IMR-90 (cell line): ENCODE measurements around the gene CROCC. TPM values are rescaled to one million over a fixed set of nuclear protein-coding genes. Genes with fewer than 3 reads are reported as not detected.
"Not testable (repeated sequence)": the region's sequence is repeated elsewhere in the genome, so short reads cannot be mapped to it uniquely, and the experiment has no call there.

Source experiments
- ATAC-seq: fragments of 200-7000 bp; cut with Tn5 transposase; 2 replicates; pipeline ENCODE4 v1.9.1; 2020; ENCODE audit warnings: low read depth, mild to moderate bottlenecking, moderate library complexity
- BruUV-seq: library from RNA; stranded (reverse); fragments of 400-500 nt; replicated peaks from 2 replicates; lab custom pipeline; 2021; lab: Mats Ljungman, UMichigan
- CTCF ChIA-PET: fragments of 300-600 bp; formaldehyde crosslinking; extraction: SDS; loops from one replicate; lab custom pipeline; 2021; ENCODE audit warnings: antibody characterized with exemption; lab: Yijun Ruan, JAX
- POLR2A ChIA-PET: fragments of 300-600 bp; sonication (Branson Sonifier 250); formaldehyde crosslinking; loops from one replicate; lab custom pipeline; 2022; ENCODE audit warnings: antibody characterized with exemption; ENCODE audit not compliant: unreplicated experiment; lab: Charles Lee
- DNase-seq: peaks from one replicate; pipeline ENCODE4 v3.0.0; 2013
- H2AFZ ChIP-seq: replicated peaks from 2 replicates; pipeline ENCODE3; 2013; ENCODE audit warnings: low read length, mild to moderate bottlenecking; ENCODE audit not compliant: poor library complexity
- H2AK5ac ChIP-seq: 2 replicates; pipeline ENCODE4 v1.6.1; 2013; ENCODE audit warnings: low read depth, low read length, inconsistent platforms
- H2AK9ac ChIP-seq: replicated peaks from 2 replicates; pipeline ENCODE3; 2013; ENCODE audit warnings: mild to moderate bottlenecking, low read depth, low read length, moderate library complexity; ENCODE audit not compliant: poor library complexity
- H2BK120ac ChIP-seq: 2 replicates; pipeline ENCODE4 v1.6.1; 2013; ENCODE audit warnings: low read depth, low read length, inconsistent platforms
- H2BK15ac ChIP-seq: 3 replicates; pipeline ENCODE4 v1.6.1; 2013; ENCODE audit warnings: low read depth, low read length, inconsistent platforms
- H2BK20ac ChIP-seq: 2 replicates; pipeline ENCODE4 v1.6.1; 2013; ENCODE audit warnings: low read depth, mild to moderate bottlenecking, inconsistent platforms, low read length, moderate library complexity
- H2BK5ac ChIP-seq: 2 replicates; pipeline ENCODE4 v1.6.1; 2013; ENCODE audit warnings: mild to moderate bottlenecking, low read depth, low read length, inconsistent platforms; ENCODE audit not compliant: poor library complexity, severe bottlenecking
- H3K14ac ChIP-seq: replicated peaks from 2 replicates; pipeline ENCODE4 v1.6.1; 2013; ENCODE audit warnings: low read depth, low read length, inconsistent platforms
- H3K18ac ChIP-seq: 2 replicates; pipeline ENCODE4 v1.6.1; 2013; ENCODE audit warnings: low read depth, low read length, control low read depth
- H3K23ac ChIP-seq: 2 replicates; pipeline ENCODE4 v1.6.1; 2013; ENCODE audit warnings: low read depth, low read length, inconsistent platforms
- H3K27ac ChIP-seq: 2 replicates; pipeline ENCODE4 v1.5.1; 2013; ENCODE audit warnings: mild to moderate bottlenecking, control low read depth, low read length; ENCODE audit not compliant: insufficient read depth
- H3K27me3 ChIP-seq: 2 replicates; pipeline ENCODE4 v1.6.1; 2013; ENCODE audit warnings: low read length; ENCODE audit not compliant: control insufficient read depth, insufficient read depth
- H3K36me3 ChIP-seq: 2 replicates; pipeline ENCODE4 v1.6.1; 2013; ENCODE audit warnings: low read length, mixed read lengths; ENCODE audit not compliant: control insufficient read depth, insufficient read depth
- H3K4ac ChIP-seq: 2 replicates; pipeline ENCODE4 v1.6.1; 2013; ENCODE audit warnings: low read depth, low read length, inconsistent platforms
- H3K4me1 ChIP-seq: 2 replicates; pipeline ENCODE4 v1.6.1; 2013; ENCODE audit warnings: low read length, mixed read lengths; ENCODE audit not compliant: control insufficient read depth, insufficient read depth
- H3K4me2 ChIP-seq: 2 replicates; pipeline ENCODE4 v1.6.1; 2013; ENCODE audit warnings: low read depth, mild to moderate bottlenecking, control low read depth, low read length, moderate library complexity
- H3K4me3 ChIP-seq: 2 replicates; pipeline ENCODE4 v1.5.1; 2013; ENCODE audit warnings: low read depth, mild to moderate bottlenecking, control low read depth, low read length, moderate library complexity; ENCODE audit not compliant: insufficient read depth
- H3K56ac ChIP-seq: 2 replicates; pipeline ENCODE4 v1.6.1; 2013; ENCODE audit warnings: low read length, inconsistent platforms; ENCODE audit not compliant: insufficient read depth; ENCODE audit errors: extremely low read depth
- H3K79me1 ChIP-seq, 2 experiments: 2 replicates each; pipeline ENCODE4 v1.6.1; 2013; ENCODE audit warnings: low read length in 2 of 2, inconsistent platforms in 1 of 2, low read depth in 1 of 2
- H3K9ac ChIP-seq: 2 replicates; pipeline ENCODE4 v1.6.1; 2013; ENCODE audit warnings: low read depth, low read length, control low read depth
- H3K9me1 ChIP-seq: 2 replicates; pipeline ENCODE4 v1.6.1; 2013; ENCODE audit warnings: low read length, inconsistent platforms; ENCODE audit not compliant: insufficient read depth
- H3K9me3 ChIP-seq: 2 replicates; pipeline ENCODE4 v1.6.1; 2013; ENCODE audit warnings: low read length; ENCODE audit not compliant: control insufficient read depth, insufficient read depth
- H4K20me1 ChIP-seq: 2 replicates; pipeline ENCODE4 v1.6.1; 2013; ENCODE audit warnings: low read length, inconsistent platforms; ENCODE audit not compliant: insufficient read depth
- H4K5ac ChIP-seq: 2 replicates; pipeline ENCODE4 v1.6.1; 2013; ENCODE audit warnings: mild to moderate bottlenecking, low read depth, low read length, control low read depth
- H4K8ac ChIP-seq, 2 experiments: 2 replicates each; pipeline ENCODE4 v1.6.1; 2013; ENCODE audit warnings: low read depth in 2 of 2, low read length in 2 of 2, control low read depth in 1 of 2, inconsistent platforms in 1 of 2
- H4K91ac ChIP-seq: 2 replicates; pipeline ENCODE4 v1.6.1; 2013; ENCODE audit warnings: low read depth, low read length, inconsistent platforms; ENCODE audit not compliant: insufficient read depth
- WGBS, 2 experiments: methylation state at CpG; one replicate each; pipeline versions ENCODE4 v1.1.5 to v1.1.7; 2013; ENCODE audit warnings: missing lambda C conversion rate in 2 of 2; ENCODE audit not compliant: insufficient read length in 1 of 2; ENCODE audit errors: extremely low coverage in 2 of 2; 5-methylcytosine and 5-hydroxymethylcytosine counted together
- dilution Hi-C: fragments of 300-500 bp; cut with HindIII; formaldehyde crosslinking; loops from one replicate; pipeline ENCODE4 v1.14.3; 2018; ENCODE audit warnings: low sequenced_read_pairs; ENCODE audit not compliant: unreplicated experiment
- in situ Hi-C: fragments of 300-500 bp; cut with MboI; formaldehyde crosslinking; loops from 3 replicates; pipeline ENCODE4 v1.14.3; 2019; ENCODE audit warnings: low sequenced_read_pairs, inconsistent platforms, mixed read lengths
- intact Hi-C: fragments of 100-400 bp; cut with micrococcal nuclease; formaldehyde crosslinking; loops from 2 replicates; pipeline ENCODE4 v1.10.0; 2022
- polyA plus RNA-seq, 3 experiments: library from polyadenylated mRNA; depleted of rRNA; stranded (reverse); fragments of >200 nt; gene quantifications; 2 replicates each; pipeline ENCODE4 v1.2.3, GENCODE V29; 2012; ENCODE audit warnings: low replicate concordance in 1 of 3
- total RNA-seq: library from RNA; depleted of rRNA; stranded (reverse); fragments of >200 nt; gene quantifications from 2 replicates; pipeline ENCODE4 v1.2.3, GENCODE V29; 2012

Gene CROCC
- total and polyA plus RNA-seq, 2 of the 4 experiments (the other 2 are of a cell fraction): 7.5 to 13.7 TPM

- H2BK20ac ChIP-seq, H3K18ac ChIP-seq, H2AK5ac ChIP-seq, H3K14ac ChIP-seq, H3K4me3 ChIP-seq, ATAC-seq, POLR2A ChIA-PET, dilution Hi-C loops, H2BK120ac ChIP-seq, H3K4me1 ChIP-seq, H3K23ac ChIP-seq, H3K4me2 ChIP-seq, H4K8ac ChIP-seq, BruUV-seq, H2BK15ac ChIP-seq, H4K5ac ChIP-seq, H3K9ac ChIP-seq, H3K9me1 ChIP-seq, DNase-seq, H3K79me1 ChIP-seq, H2BK5ac ChIP-seq, H3K56ac ChIP-seq, H3K27ac ChIP-seq, H3K27me3 ChIP-seq, H2AK9ac ChIP-seq, H4K91ac ChIP-seq, H3K9me3 ChIP-seq, in situ Hi-C loops, H3K4ac ChIP-seq, intact Hi-C loops, H2AFZ ChIP-seq: not testable (repeated sequence)
- Histone ChIP-seq H4K20me1 (peaks cover 12% of the 10 kb centered on the region), H3K36me3 (peaks cover 11% of the 10 kb centered on the region; the same call in 1 of the 2 replicates)
- no CpG with 5 or more reads among the region's 4 CpGs for WGBS, 2 experiments
- CTCF ChIA-PET: interaction anchor here (0.7 to 1.1 kb wide), 3 partner anchors 14 to 82 kb away, joined by 3 to 4 read pairs (median 3); no protein-coding TSS in a partner anchor
These were observed 42.4 kb downstream of the CROCC start for GRCh38 chr1:16964169-16964568.
